ENCODE measurements around the gene HDLBP. TPM values are rescaled to one million over a fixed set of nuclear protein-coding genes. Genes with fewer than 3 reads are reported as not detected.

Gene HDLBP
- total RNA-seq, 6 donors from 2014 or later, result 339 to 691 (median 487) TPM

- Histone ChIP-seq H3K4me3 (peak overlapping the region; percentile 47 to 58 (median 52)), H3K9me3 (no peaks in the 10 kb centered on the region), H3K27me3 (no peaks in the 10 kb centered on the region), H3K36me3 (no peaks in the 10 kb centered on the region), H3K27ac (peak overlapping the region; percentile 77 to 88 (median 82)), H3K4me1 (peaks cover 7 to 13% (median 11%) of the 10 kb centered on the region in 4 donors)
- WGBS, 2 donors, result 5% methylated on average over 6 of the region's 77 CpGs; no CpG with 5 or more reads in 1 of the 2 donors
- ATAC-seq (ENCODE audit: low FRiP score in 2 of 2), result peak; percentile 76 to 85
- peak; percentile 70 to 93 for DNase-seq
- TF ChIP-seq CTCF (IDR thresholded peaks at IDR 0.05) (peak in 4 of 6 experiments; percentile 14 to 35 (median 28)), EP300 (IDR thresholded peaks at IDR 0.05) (no peak)
These were observed 98.0 kb downstream of the HDLBP start for GRCh38 chr2:241217320-241218031.

GRCh38 chr2:241216211-241216761, 99.2 kb downstream of the HDLBP start:
- TF ChIP-seq EP300 (IDR thresholded peaks at IDR 0.05) (no peak), POLR2A (IDR thresholded peaks at IDR 0.05) (no peak), POLR2AphosphoS5 (IDR thresholded peaks at IDR 0.05) (no peak), CTCF (IDR thresholded peaks at IDR 0.05) (no peak)
- H3K27ac ChIP-seq, result no peak overlapping the region
- H3K4me3 ChIP-seq, result no peak overlapping the region
- no peaks in the 10 kb centered on the region for H3K9me3 ChIP-seq
- H3K36me3 ChIP-seq, result no peaks in the 10 kb centered on the region
- DNase-seq (peak in 1 of 2 donors; percentile 77), ATAC-seq (ENCODE audit: low FRiP score in 2 of 2) (peak in 1 of 2 donors; percentile 12)
- no peaks in the 10 kb centered on the region for H3K27me3 ChIP-seq
- 58 to 77% methylated on average over 13 of the region's 14 CpGs for WGBS, 2 donors
- peaks cover 7 to 13% (median 11%) of the 10 kb centered on the region in 4 donors for H3K4me1 ChIP-seq

- Histone ChIP-seq H3K27me3 (no peaks in the 10 kb centered on the region), H3K4me3 (no peak overlapping the region), H3K36me3 (no peaks in the 10 kb centered on the region), H3K9me3 (no peaks in the 10 kb centered on the region), H3K27ac (no peak overlapping the region), H3K4me1 (peaks cover 7 to 13% (median 11%) of the 10 kb centered on the region in 4 donors)
- ATAC-seq (ENCODE audit: low FRiP score in 2 of 2) (no peak), DNase-seq (no peak)
- WGBS, 2 donors, result 67 to 74% methylated on average over 3 to 8 of the region's 9 CpGs
- TF ChIP-seq POLR2AphosphoS5 (IDR thresholded peaks at IDR 0.05) (no peak), EP300 (IDR thresholded peaks at IDR 0.05) (no peak), POLR2A (IDR thresholded peaks at IDR 0.05) (no peak), CTCF (IDR thresholded peaks at IDR 0.05) (no peak)
These were observed 100.1 kb downstream of the HDLBP start for GRCh38 chr2:241215421-241215820.

- no peak overlapping the region for H3K4me3 ChIP-seq
- H3K27me3 ChIP-seq, result no peaks in the 10 kb centered on the region
- 86 to 88% methylated on average over 4 to 12 of the region's 12 CpGs for WGBS, 2 donors
- no peak overlapping the region for H3K27ac ChIP-seq
- no peaks in the 10 kb centered on the region for H3K9me3 ChIP-seq
- no peaks in the 10 kb centered on the region for H3K36me3 ChIP-seq
- DNase-seq (peak in 1 of 2 donors; percentile 76), ATAC-seq (ENCODE audit: low FRiP score in 2 of 2) (no peak)
- no peak for TF ChIP-seq POLR2A (IDR thresholded peaks at IDR 0.05)
- no peak for TF ChIP-seq EP300 (IDR thresholded peaks at IDR 0.05)
- no peak for TF ChIP-seq POLR2AphosphoS5 (IDR thresholded peaks at IDR 0.05)
- no peak for TF ChIP-seq CTCF (IDR thresholded peaks at IDR 0.05)
- H3K4me1 ChIP-seq, result peaks cover 7 to 13% (median 11%) of the 10 kb centered on the region in 4 donors
These were observed 100.7 kb downstream of the HDLBP start for GRCh38 chr2:241214766-241215165.

Data from upper lobe of left lung (tissue), 6 donors.